NCI-H2171 (cell line): ENCODE results near the gene HOXD9.

Experiments
- DNase-seq: peaks from one replicate; lab custom pipeline; 2025; lab: John Stamatoyannopoulos, UW

HOXD9 gene

GRCh38 chr2:176098366-176099158 is 24.0 kb upstream of the HOXD9 start:
- no peak for DNase-seq

- no peak for DNase-seq
Measured at GRCh38 chr2:176099159-176099727, 23.3 kb upstream of the HOXD9 start.

- DNase-seq, result no peak
Measured at GRCh38 chr2:176099728-176100546, 22.6 kb upstream of the HOXD9 start, which contains the start of gene HOXD12. TSS of gene HOXD12 (plus strand) at chr2:176099795. CDS start at chr2:176099802, 7 bp downstream.

- DNase-seq, result no peak
Measured at GRCh38 chr2:176100547-176101140, 21.9 kb upstream of the HOXD9 start.

- DNase-seq, result no peak
Measured at GRCh38 chr2:176101216-176101830, 21.2 kb upstream of the HOXD9 start.

- no peak for DNase-seq
Measured at GRCh38 chr2:176101842-176102241, 20.7 kb upstream of the HOXD9 start.

GRCh38 chr2:176102309-176102866 is 20.1 kb upstream of the HOXD9 start:
- no peak for DNase-seq

- DNase-seq, result no peak
Measured at GRCh38 chr2:176103194-176103593, 19.3 kb upstream of the HOXD9 start.

GRCh38 chr2:176103742-176104315 is 18.7 kb upstream of the HOXD9 start:
- DNase-seq, result no peak

- no peak for DNase-seq
Measured at GRCh38 chr2:176104316-176105077, 18.0 kb upstream of the HOXD9 start.

GRCh38 chr2:176105078-176105729 is 17.3 kb upstream of the HOXD9 start:
- no peak for DNase-seq

- DNase-seq, result no peak
Measured at GRCh38 chr2:176105730-176106580, 16.6 kb upstream of the HOXD9 start.

GRCh38 chr2:176106581-176107539 is 15.7 kb upstream of the HOXD9 start, which contains the start of gene HOXD11:
TSS of gene HOXD11 (plus strand) at chr2:176107280. CDS start at chr2:176107356, 76 bp downstream.
- DNase-seq, result peak; percentile 34

GRCh38 chr2:176107731-176108181 is 14.8 kb upstream of the HOXD9 start:
- DNase-seq, result no peak

GRCh38 chr2:176109192-176109901 is 13.2 kb upstream of the HOXD9 start:
- DNase-seq, result no peak

GRCh38 chr2:176109946-176110345 is 12.6 kb upstream of the HOXD9 start:
- no peak for DNase-seq
